GM18870 (cell line): ENCODE measurements around the gene DBET.
"Not testable (repeated sequence)": the region's sequence is repeated elsewhere in the genome, so short reads cannot be mapped to it uniquely, and the experiment has no call there.

Experiments used
- ATAC-seq: cut with Tn5 transposase; IDR thresholded peaks from one replicate; pipeline ENCODE4 v1.9.1; 2021; ENCODE audit warnings: moderate library complexity; ENCODE audit not compliant: unreplicated experiment

The DBET gene

DNA sequence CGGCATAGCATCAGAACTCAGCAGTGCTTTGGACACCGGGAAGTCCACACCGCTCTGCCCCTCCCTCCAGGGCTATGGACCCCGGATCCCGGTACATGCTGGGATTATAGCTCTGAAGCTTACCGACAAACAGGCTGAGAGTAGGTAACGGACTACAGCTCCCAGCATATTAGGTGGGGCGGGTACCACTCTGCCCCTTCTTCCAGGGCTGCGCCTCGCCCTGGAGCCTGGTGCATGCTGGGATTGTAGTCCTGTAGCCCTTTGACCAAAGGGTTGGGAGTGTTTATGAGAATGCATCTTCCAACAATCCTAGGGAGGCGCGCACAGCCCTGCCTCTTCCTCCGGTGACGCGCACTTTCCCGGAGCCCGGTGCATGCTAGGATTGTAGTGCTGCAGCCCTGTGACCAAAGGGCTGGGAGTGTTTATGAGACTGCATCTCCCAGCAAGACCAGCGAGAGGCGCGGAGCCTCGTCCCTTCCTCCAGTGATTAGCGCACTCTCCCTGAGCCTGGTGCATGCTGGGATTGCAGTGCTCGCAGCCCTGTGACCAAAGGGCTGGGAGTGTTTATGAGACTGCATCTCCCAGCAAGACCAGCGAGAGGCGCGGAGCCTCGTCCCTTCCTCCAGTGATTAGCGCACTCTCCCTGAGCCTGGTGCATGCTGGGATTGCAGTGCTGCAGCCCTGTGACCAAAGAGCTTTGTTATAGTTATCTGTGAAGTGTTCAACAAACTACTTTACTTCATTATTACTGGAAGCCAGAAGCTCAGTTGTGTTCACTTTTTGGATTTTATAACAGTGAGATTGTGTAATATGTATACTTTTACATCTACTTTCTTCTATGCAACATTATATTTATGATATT is 14.7 kb upstream of the DBET start:
- ATAC-seq = not testable (repeated sequence)

DNA sequence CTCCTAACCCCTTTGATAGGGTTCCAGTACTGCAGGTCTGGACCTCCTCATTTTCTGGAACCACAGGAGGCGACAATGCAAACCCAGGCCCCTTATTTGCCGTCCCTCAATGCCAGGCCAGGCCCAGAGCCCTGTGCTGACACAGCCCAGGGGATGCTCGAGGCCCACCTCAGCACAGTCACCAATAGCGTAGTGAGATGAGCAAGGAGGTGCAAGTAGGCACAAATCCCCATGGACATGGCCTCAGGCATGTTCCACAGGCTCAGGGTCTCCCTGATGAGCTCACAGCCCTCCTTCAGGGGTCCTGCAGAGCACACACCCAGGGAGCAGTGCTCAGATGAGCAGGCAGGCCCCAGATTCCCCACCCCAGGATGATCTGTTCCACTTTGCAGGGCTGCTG is 5.3 kb upstream of the DBET start:
- not testable (repeated sequence) for ATAC-seq

DNA sequence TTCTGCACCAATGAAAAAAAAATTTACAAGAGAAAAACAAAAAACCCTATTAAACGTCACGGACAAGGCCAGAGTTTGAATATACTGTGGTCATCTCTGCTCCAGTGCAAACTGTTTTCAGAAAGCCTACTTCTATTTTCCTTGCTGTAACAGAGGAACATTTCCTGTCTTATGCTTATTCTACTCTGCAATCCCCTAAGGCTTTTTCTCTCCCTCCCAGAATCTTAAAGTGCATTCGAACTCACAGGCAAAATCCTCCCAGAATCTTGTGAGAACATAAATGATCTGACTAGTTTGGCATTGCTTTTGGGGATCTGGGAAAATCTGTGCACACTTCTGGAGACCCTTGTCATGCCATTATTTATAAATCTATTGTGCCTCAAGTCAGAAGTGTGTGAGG is 503 bp downstream of the DBET start:
- ATAC-seq = not testable (repeated sequence)

DNA sequence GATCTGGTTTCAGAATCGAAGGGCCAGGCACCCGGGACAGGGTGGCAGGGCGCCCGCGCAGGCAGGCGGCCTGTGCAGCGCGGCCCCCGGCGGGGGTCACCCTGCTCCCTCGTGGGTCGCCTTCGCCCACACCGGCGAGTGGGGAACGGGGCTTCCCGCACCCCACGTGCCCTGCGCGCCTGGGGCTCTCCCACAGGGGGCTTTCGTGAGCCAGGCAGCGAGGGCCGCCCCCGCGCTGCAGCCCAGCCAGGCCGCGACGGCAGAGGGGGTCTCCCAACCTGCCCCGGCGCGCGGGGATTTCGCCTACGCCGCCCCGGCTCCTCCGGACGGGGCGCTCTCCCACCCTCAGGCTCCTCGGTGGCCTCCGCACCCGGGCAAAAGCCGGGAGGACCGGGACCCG is 4.0 kb downstream of the DBET start:
- not testable (repeated sequence) for ATAC-seq

DNA sequence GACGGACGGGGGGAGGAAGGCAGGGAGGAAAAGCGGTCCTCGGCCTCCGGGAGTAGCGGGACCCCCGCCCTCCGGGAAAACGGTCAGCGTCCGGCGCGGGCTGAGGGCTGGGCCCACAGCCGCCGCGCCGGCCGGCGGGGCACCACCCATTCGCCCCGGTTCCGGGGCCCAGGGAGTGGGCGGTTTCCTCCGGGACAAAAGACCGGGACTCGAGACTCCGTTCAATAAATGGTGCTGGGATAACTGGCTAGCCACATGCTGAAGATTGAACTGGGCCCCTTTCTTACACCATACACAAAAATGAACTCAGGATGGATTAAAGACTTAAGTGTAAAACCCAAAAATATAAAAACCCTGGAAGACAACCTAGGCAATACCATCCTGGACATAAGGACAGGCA is 28.8 kb downstream of the DBET start:
- not testable (repeated sequence) for ATAC-seq

DNA sequence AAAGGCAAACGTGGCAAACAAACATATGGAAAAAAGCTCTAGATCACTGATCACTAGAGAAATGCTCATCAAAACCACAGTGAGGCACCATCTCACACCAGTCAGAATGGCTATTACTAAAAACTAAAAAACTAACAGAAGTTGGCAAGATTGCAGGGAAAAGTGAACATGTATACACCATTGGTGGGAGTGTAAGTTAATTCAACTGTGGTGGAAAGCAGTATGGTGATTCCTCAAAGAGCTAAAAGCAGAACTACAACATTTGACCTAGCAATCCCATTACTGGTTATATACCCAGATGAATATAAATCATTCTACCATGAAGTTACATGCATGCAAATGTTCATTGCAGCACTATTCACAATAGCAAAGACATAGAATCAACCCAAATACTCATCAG is 29.7 kb downstream of the DBET start:
- not testable (repeated sequence) for ATAC-seq

DNA sequence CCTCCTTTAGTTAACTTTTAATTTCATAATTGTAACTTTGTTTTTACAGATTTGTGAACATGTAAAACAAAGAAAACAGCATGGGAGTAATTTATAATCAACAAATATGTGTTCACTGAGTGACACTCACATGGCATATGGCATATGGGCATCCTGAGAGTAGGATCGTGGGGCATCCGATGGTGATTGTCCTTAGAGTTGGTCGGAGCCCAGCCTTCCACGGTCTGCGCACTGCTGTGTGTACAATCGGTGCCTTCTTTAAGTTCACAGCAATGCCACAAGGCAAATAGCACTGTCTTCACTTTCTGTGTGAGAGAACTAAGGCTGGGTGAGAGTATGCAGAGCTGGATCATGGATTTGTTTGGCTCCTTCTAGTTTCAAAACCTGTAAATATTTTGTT is 31.0 kb downstream of the DBET start:
- not testable (repeated sequence) for ATAC-seq

DNA sequence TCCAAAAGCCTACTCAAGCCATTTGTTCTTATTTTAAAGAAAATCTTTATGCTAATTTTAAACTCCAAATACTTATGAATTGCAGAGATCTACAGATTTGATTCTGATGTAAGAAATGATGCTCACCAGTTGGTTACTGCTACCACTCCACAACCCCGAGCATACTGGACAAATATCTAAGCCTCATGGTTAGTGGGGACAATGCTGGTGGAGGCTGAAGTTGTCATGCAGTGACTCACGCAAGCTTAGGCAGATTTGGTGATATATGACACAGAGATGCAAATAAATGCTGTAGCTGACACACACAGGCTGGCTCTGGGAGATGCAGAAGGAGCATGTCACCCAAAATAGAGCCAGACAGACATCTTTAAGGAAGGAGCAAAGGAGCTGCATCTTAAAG is 35.3 kb downstream of the DBET start:
- ATAC-seq = not testable (repeated sequence)

DNA sequence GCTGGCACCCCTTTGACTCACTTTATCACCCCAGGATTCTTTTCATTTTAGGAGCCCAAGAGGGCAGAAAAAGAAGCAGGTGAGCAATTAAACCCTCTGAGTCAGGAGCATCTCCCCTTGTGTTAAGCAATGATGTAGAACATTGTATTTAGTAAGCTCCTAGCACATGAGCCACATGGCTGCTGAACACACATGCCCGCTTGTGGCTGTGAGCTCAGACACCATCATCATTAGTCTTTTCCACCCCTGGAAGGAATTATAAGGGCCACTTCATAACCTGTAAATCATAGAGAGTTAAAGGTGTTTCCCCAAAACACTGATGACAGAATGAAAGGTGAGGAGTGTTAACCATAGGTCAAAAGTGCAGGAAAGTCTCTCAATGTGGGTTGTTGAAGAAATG is 37.2 kb downstream of the DBET start:
- ATAC-seq = not testable (repeated sequence)

DNA sequence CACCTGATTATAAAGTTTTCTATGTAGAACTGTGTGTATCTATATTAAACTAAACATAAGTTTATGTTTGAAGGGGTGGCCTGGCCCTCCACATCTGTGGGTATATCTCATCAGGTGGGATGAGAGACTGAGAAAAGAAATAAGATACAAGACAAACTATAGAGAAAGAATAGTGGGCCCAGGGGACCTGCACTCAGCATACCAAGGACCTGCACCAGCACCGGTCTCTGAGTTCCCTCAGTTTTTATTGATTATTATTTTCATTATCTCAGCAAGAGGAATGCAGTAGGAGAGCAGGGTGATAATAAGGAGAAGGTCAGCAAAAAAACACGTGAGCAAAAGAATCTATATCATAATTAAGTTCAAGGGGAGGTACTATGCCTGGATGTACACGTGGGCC is 41.9 kb downstream of the DBET start:
- ATAC-seq = not testable (repeated sequence)

DNA sequence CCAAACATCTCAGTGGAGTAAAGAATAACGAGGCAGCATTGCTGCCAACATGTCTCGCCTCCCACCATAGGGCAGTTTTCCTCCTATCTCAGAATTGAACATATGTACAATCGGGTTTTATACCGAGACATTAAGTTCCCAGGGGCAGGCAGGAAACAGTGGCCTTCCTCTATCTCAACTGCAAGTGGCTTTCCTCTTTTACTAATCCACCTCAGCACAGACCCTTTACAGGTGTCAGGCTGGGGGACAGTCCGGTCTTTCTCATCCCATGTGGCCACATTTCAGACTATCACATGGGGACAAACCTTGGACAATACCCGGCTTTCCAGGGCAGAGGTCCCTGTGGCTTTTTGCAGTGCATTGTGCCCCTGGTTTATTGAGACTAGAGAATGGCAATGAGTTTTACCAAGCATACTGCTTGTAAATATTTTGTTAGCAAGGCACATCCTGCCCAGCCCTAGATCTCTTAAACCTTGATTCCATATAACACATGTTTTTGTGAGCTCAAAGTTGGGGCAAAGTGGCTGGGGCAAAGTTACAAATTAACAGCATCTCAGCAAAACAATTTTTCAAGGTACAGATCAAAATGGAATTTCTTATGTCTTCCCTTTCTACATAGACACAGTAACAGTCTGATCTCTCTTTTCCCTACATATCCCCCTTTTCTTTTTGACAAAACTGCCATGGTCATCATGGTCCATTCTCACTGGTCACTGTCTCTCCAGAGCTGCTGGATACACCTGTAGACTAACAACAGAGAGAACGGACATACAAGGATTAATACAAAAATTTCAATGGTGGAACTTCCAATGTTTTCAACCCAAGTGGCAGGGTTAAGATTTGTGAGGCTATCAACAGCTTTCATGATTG is 42.5 kb downstream of the DBET start:
- ATAC-seq = not testable (repeated sequence)

DNA sequence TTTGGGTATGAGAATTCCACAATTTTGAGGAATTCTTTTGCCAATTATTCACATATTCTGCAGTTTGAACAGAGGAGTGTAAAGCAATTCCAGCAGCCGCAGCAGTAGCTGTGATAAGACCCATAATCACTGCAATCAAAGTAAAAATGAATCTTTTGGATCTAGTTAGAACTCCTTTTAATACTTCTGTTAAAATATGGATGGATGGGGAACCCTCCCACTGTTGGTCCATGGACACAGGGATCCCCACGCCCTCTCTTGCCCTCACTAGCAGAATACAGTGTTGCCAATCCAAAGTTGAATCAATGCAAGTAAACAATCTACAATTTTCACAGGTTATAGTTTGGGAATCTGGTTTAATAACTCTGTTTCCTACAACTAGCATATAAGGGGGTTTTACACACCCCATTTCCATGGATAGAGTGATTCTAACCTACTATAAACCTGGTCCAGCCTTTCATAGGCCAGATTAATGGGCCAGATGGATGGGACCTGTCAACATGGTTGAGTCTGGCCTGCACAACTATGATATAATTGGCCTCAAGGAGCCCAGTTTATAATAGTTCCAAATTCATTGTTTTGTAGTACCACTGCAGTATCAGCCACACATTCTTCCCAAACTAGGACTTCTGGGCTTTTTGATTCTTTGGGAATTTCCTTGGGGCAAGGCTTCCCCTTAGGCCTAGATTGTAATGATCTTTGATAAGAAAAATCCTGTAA is 43.6 kb downstream of the DBET start:
- ATAC-seq = not testable (repeated sequence)

DNA sequence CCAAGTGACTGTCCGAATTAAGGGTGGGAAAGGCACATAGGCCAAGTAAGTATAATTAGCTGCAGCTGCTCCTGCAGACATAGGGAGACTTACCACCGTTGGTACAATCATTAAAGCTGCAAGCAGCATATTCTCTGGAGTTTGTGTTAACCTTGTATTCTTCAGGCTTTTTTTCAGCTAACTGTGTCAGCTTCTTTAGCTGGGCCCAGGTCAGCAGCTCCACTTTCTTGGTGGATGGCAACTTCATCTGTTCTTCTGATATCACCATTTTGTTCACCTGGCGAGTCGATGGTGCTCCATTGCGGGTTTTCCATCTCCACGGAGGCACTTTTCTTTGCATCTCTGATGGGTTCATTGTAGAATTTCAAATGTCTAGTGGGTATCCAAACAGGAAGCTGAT is 44.5 kb downstream of the DBET start:
- ATAC-seq = not testable (repeated sequence)

DNA sequence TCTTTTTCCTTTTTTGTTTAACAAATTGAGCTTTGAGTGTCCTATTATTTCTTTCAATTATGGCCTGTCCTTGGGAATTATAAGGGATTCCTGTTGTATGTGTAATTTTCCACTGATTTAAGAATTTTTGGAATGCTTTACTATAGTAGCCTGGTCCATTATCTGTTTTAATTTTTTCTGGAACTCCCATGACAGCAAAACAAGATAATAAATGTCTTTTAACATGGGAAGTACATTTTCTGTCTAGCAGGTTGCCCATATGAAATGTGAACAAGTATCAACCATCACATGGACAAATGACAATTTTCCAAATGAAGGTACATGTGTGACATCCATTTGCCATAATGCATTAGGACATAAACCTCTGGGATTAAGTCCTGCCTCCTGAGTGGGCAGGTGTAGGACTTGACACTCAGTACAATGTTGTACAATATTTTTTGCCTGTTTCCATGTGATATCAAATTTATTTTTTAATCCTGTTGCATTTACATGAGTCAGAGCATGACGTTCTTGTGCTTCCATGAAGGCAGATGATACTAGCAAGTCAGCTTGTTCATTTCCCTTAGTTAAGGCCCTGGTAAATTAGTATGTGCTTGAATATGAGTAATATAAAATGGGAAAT is 45.2 kb downstream of the DBET start:
- ATAC-seq = not testable (repeated sequence)

DNA sequence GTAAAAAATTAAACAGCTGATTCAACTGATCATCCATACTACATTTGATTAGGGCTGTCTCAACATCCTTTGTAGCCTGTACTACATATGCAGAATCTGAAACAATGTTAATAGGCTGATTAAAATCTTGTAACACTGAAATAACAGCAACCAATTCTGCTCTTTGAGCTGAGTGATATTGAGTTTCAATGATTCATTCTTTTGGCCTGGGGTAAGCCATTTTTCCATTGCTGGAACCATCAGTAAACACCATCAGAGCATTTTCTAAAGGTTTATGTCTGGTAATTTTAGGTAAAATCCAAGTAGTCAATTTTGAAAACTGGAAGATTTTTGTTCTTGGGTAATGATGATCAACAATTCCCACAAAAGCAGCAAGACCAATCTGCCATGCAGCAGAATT is 45.7 kb downstream of the DBET start:
- ATAC-seq = not testable (repeated sequence)

DNA sequence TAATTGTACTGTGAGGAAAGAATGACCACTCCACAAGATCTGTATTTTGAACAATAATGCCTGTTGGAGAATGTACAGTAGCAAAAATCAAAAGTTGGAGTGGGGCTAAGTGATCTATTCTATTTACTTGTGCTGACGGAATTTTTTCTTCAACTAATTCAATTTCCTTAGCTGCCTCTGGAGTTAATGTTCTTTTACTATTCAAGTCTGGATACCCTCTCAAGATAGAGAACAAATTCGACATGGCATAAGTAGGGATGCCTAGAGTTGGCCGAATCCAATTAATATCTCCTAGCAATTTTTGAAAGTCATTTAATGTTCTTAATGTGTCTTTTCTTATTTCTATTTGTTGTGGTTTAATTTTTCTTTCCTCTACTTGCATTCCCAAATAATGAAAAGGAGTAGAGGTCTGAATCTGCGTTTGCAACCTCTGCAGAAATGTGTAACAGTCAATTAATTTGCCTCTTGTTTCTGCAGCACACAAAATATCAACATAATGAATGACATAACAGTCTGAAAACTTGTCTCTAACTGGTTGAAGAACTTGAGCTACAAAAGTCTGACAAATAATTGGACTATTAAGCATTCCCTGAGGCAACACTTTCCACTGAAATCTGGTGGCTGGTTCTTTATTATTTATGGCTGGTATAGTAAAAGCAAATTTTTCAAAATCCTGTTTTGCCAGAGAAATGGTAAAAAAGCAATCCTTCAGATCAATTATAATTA is 46.4 kb downstream of the DBET start:
- ATAC-seq = not testable (repeated sequence)

DNA sequence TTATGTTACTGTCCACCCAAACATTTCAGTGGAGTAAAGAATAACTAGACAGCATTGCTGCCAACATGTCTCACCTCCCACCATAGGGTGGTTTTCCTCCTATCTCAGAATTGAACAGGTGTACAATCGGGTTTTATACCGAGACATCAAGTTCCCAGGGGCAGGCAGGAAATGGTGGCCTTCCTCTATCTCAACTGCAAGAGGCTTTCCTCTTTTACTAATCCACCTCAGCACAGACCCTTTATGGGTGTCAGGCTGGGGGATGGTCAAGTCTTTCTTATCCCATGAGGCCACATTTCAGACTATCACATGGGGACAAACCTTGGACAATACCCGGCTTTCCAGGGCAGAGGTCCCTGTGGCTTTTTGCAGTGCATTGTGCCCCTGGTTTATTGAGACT is 48.6 kb downstream of the DBET start:
- ATAC-seq = not testable (repeated sequence)

DNA sequence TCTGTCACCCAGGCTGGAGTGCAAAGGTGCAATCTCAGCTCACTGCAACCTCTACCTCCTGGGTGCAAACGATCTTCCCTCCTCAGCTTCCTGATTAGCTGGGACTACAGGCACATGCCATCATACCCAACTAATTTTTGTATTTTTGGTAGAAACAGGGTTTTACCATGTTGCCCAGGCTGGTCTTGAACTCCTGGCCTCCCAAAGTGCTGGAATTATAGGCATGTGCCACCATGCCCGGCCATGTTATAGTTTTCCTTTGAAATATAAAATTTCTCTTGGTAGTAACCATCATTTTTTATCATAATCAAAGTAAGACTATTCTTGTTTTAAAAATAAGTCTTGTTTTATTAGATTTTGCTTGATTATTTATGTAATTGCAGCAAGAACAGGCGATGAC is 50.7 kb downstream of the DBET start:
- not testable (repeated sequence) for ATAC-seq
